GM21360 (cell line): ENCODE data around the gene STPG2.

Experiments used
- ATAC-seq: cut with Tn5 transposase; IDR thresholded peaks from one replicate; pipeline ENCODE4 v1.9.1; 2021; ENCODE audit warnings: mild to moderate bottlenecking, moderate library complexity; ENCODE audit not compliant: unreplicated experiment

The STPG2 gene

GRCh38 chr4:97548186-97548585 lies 595.1 kb downstream of the STPG2 start:
- no peak for ATAC-seq

GRCh38 chr4:97531351-97531750 lies 611.9 kb downstream of the STPG2 start:
- ATAC-seq, result no peak

- no peak for ATAC-seq
Observed at GRCh38 chr4:97530676-97531075, 612.6 kb downstream of the STPG2 start.

- no peak for ATAC-seq
Observed at GRCh38 chr4:97525236-97525635, 618.0 kb downstream of the STPG2 start.

- ATAC-seq, result no peak
Observed at GRCh38 chr4:97517939-97518338, 625.3 kb downstream of the STPG2 start.

GRCh38 chr4:97513917-97514316 lies 629.4 kb downstream of the STPG2 start:
- ATAC-seq, result no peak
